K562 (cell line): Measurements from ENCODE around the gene LMF2. TPM values are rescaled to one million over a fixed set of nuclear protein-coding genes. Genes with fewer than 3 reads are reported as not detected.

Experiments used
- ATAC-seq: fragments of 200-7000 bp; cut with Tn5 transposase; 3 replicates; pipeline ENCODE4 v1.9.1; 2020; ENCODE audit warnings: moderate library complexity
- BruUV-seq: library from RNA; stranded (reverse); fragments of 400-500 nt; replicated peaks from 2 replicates; lab custom pipeline; 2021; lab: Mats Ljungman, UMichigan
- CTCF ChIA-PET: fragments of 300-600 bp; formaldehyde crosslinking; extraction: SDS; loops from one replicate; lab custom pipeline; 2021; ENCODE audit warnings: low intra/inter-chr PET ratio; lab: Yijun Ruan, JAX
- POLR2A ChIA-PET: fragments of 300-600, 350-650 bp; sonication (Branson Sonifier 250); formaldehyde crosslinking; extraction: SDS; loops from one replicate; lab custom pipeline; 2021; ENCODE audit warnings: antibody characterized with exemption, inconsistent platforms; lab: Yijun Ruan, JAX
- DNase-seq, 4 experiments: peaks; one replicate each; pipeline versions ENCODE4 v3.0.0 to v3.0.0-alpha.2; 2011 to 2018; ENCODE audit warnings: low spot score in 3 of 4, mixed read lengths in 3 of 4; ENCODE audit errors: extremely low read depth in 1 of 4
- FAIRE-seq: peaks from 2 replicates; lab custom pipeline; 2011; peaks lifted over from hg19 to GRCh38; lab: Jason Lieb, UNC
- H2AFZ ChIP-seq: 2 replicates; pipeline ENCODE4 v1.6.0; 2011; ENCODE audit warnings: low read depth, low read length, control low read depth, inconsistent platforms
- H3K27ac ChIP-seq: fragments of 200-600 bp; 3 replicates; pipeline ENCODE4 v1.8.0; 2011; ENCODE audit warnings: low read depth, mild to moderate bottlenecking, control low read depth, inconsistent platforms, low read length, moderate library complexity, mixed read lengths; ENCODE audit errors: extremely low read depth
- H3K27me3 ChIP-seq, 2 experiments: fragments of 300-600 bp in 1 of 2; 2 replicates in 1 of 2; 3 replicates in 1 of 2; pipeline versions ENCODE4 v1.6.0 to v1.8.0; 2011; ENCODE audit warnings: inconsistent platforms in 2 of 2, low read length in 2 of 2, mild to moderate bottlenecking in 1 of 2, mixed read lengths in 1 of 2, moderate library complexity in 1 of 2; ENCODE audit not compliant: control insufficient read depth in 2 of 2, insufficient read depth in 2 of 2
- H3K36me3 ChIP-seq: fragments of 300-600 bp; 3 replicates; pipeline ENCODE4 v1.8.0; 2011; ENCODE audit warnings: mild to moderate bottlenecking, low read length, inconsistent platforms; ENCODE audit not compliant: control insufficient read depth, insufficient read depth
- H3K4me1 ChIP-seq, 2 experiments: fragments of 200-600 bp in 1 of 2; replicated peaks in 1 of 2; 2 replicates in 1 of 2; 3 replicates in 1 of 2; pipeline versions ENCODE4 v1.5.1 to v1.8.0; 2011; ENCODE audit warnings: inconsistent platforms in 2 of 2, low read length in 2 of 2, mild to moderate bottlenecking in 1 of 2, mixed read lengths in 1 of 2, moderate library complexity in 1 of 2; ENCODE audit not compliant: control insufficient read depth in 2 of 2, insufficient read depth in 2 of 2
- H3K4me2 ChIP-seq: 2 replicates; pipeline ENCODE4 v1.6.1; 2011; ENCODE audit warnings: low read length, control low read depth, inconsistent platforms, mixed read lengths; ENCODE audit not compliant: insufficient read depth
- H3K4me3 ChIP-seq: fragments of 200-600 bp; sonication (generic), shearing (Covaris generic); 2 replicates; pipeline ENCODE4 v1.5.1; 2016; ENCODE audit warnings: control low read depth, inconsistent platforms
- H3K79me2 ChIP-seq: fragments of 200-600 bp; 3 replicates; pipeline ENCODE4 v1.8.0; 2011; ENCODE audit warnings: low read length, inconsistent platforms; ENCODE audit not compliant: control insufficient read depth, insufficient read depth
- H3K9ac ChIP-seq, 2 experiments: 2 replicates each; pipeline versions ENCODE4 v1.6.0 to v1.6.1; 2011; ENCODE audit warnings: low read depth in 2 of 2, low read length in 2 of 2, control low read depth in 1 of 2, inconsistent platforms in 1 of 2, mild to moderate bottlenecking in 1 of 2, mixed read lengths in 1 of 2; ENCODE audit not compliant: insufficient read depth in 1 of 2
- H3K9me1 ChIP-seq: one replicate; pipeline ENCODE4 v1.6.0; 2011; ENCODE audit warnings: inconsistent platforms, mild to moderate bottlenecking, low read length, moderate library complexity; ENCODE audit not compliant: control insufficient read depth, insufficient read depth
- H3K9me3 ChIP-seq: replicated peaks from 2 replicates; pipeline ENCODE4 v1.5.1; 2011; ENCODE audit warnings: low read depth, low read length, inconsistent platforms; ENCODE audit not compliant: control insufficient read depth, insufficient read depth
- H4K20me1 ChIP-seq: replicated peaks from 2 replicates; pipeline ENCODE4 v1.6.1; 2011; ENCODE audit warnings: low read length, inconsistent platforms, mixed read lengths; ENCODE audit not compliant: control insufficient read depth, insufficient read depth
- ARID1B ChIP-seq: fragments of 450-650 bp; IDR thresholded peaks from 2 replicates; pipeline ENCODE4 v1.6.1; 2016; ENCODE audit warnings: antibody characterized with exemption, mild to moderate bottlenecking, inconsistent platforms
- HEY1 ChIP-seq: fragments of 250-450 bp; sonication (Bioruptor Pico); IDR thresholded peaks from 2 replicates; pipeline ENCODE4 v1.5.0; 2020; ENCODE audit warnings: mild to moderate bottlenecking, moderate library complexity, borderline replicate concordance
- MCM7 ChIP-seq, 2 experiments: fragments of 450-650 bp; IDR thresholded peaks; 2 replicates each; pipeline ENCODE4 v1.6.1; 2016 to 2018
- RNF219 ChIP-seq: fragments of 250-450 bp; sonication (Bioruptor Pico); IDR thresholded peaks from 2 replicates; pipeline ENCODE4 v1.5.0; 2022; ENCODE audit warnings: mild to moderate bottlenecking
- ZNF212 ChIP-seq: fragments of 450-650 bp; formaldehyde crosslinking; IDR thresholded peaks from 2 replicates; pipeline ENCODE4 v1.4.0; 2020; ENCODE audit warnings: mild to moderate bottlenecking
- ZNF589 ChIP-seq: fragments of 200-800 bp; sonication (Bioruptor generic); IDR thresholded peaks from 2 replicates; pipeline ENCODE4 v1.6.1; 2016; ENCODE audit warnings: low read depth, missing genetic modification characterization, missing compliant biosample characterization
- WGBS: fragments of 100-300 bp; shearing (Covaris generic); methylation state at CpG from one replicate; pipeline ENCODE4 v1.1.6; 2016; ENCODE audit warnings: low coverage, mixed read lengths; ENCODE audit not compliant: insufficient coverage; ENCODE audit errors: missing lambda C conversion rate; 5-methylcytosine and 5-hydroxymethylcytosine counted together
- in situ Hi-C: fragments of 300-500 bp; cut with MboI; formaldehyde crosslinking; loops from 4 replicates; pipeline ENCODE4 v1.15.0; 2018; ENCODE audit warnings: inconsistent platforms, mixed read lengths
- intact Hi-C: fragments of 100-400 bp; cut with micrococcal nuclease; formaldehyde crosslinking; loops from 2 replicates; pipeline ENCODE4 v1.14.2; 2022
- polyA plus RNA-seq, 8 experiments: library from polyadenylated mRNA; depleted of rRNA in 4 of 8; stranded (reverse) in 5 of 8; unstranded in 3 of 8; fragments of >200 nt; fragmentation: Nextera tagmentation in 2 of 8; fragmentation: Illumina TruSeq in 1 of 8; extraction: Ambion mirVana in 2 of 8; extraction: Trizol in 1 of 8; gene quantifications; 2 replicates each; pipeline versions ENCODE4 v1.2.1 to v1.2.3, GENCODE V29; 2011 to 2014; ENCODE audit warnings: inconsistent platforms in 1 of 8, missing spikeins in 1 of 8
- total RNA-seq, 7 experiments: library from RNA; depleted of rRNA in 6 of 7; stranded (reverse); fragments of >200 nt in 6 of 7; fragmentation: Illumina TruSeq in 2 of 7; extraction: Trizol in 2 of 7; gene quantifications; 2 replicates each; pipeline versions ENCODE4 v1.2.1 to v1.2.3, GENCODE V29; 2011 to 2021; ENCODE audit warnings: low replicate concordance in 1 of 7

The LMF2 gene
- total and polyA plus RNA-seq, 9 of the 15 experiments (the other 6 are each of a cell fraction or from before 2014, with no cell fraction given) = 0.08 to 37.1 (median 7.6) TPM

DNA sequence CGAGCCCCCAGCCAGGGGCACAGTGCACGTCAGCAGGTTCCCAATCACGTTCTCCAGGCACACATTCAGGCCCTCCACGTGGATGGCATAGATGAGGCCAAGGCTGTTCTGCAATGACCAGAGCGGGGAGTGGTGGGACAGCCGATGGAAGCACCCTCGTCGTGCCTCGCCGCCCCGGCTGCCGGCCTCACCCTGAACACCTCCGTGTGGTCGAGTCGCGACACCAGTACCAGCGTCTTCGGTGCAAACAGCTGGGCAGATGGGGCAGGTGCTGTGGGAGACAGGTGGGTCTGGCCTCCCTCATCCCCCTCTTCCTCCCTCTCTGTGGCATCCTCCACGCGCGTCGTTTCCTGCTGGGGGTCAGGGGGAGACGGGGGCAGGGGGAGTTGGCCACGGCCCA lies 40.2 kb downstream of the LMF2 start (continued):
- TF ChIP-seq ARID1B (no peak), HEY1 (CRISPR knock-in tag) (no peak), MCM7 (IDR thresholded peaks at IDR 0.05) (no peak)

DNA sequence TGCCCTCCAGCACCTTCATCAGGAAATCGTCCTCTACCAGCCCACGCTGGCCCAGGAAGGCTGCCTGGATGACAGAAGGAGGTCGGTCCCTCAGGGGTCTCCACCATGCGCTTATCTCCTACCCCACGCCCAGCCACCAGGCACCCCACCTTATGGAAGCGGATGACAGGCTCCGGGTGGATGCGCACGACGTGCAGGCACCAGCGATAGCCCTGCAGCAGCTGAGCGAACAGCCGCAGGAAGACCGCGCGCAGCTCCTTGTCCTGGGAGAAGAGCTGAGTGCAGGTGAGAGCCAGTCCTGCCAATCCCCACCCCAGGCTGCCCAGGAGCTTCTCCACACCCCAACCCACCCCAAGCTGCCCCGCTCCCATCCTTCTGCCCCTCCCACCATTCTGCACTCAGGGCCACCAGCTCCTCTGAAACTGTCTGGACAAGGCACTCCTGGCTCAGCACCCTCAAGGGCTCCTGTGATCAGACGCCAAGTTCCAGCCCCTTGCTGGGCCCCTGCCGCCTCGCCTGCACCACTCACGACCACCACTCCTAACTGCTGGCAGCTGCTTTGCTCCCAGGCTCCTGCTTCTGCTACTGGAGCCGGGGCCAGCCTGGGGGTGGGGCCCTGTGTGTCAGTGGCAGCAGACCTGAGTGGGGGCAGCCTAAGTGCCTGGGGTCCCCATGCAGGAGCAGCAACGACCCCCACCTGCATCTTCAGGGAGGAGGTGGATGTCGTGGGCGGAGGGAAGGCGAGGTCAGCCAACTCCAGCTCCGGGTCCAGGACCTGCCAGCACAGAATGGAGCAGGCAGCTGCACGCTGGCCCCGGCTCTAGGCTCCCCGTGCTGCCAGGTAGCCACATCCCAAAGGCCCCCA lies 42.2 kb downstream of the LMF2 start:
- no peak overlapping the region for H3K4me3 ChIP-seq
- H3K9me3 ChIP-seq = no peaks in the 10 kb centered on the region
- H3K9me1 ChIP-seq = peaks cover 2% of the 10 kb centered on the region
- ATAC-seq (no peak), FAIRE-seq (no peak), DNase-seq (no peak)
- peaks cover 10 to 12% of the 10 kb centered on the region in 2 experiments for H3K4me1 ChIP-seq
- H3K4me2 ChIP-seq = no peak overlapping the region
- H3K79me2 ChIP-seq = peaks cover 18% of the 10 kb centered on the region
- CTCF ChIA-PET = no interaction called here
- no peak for TF ChIP-seq ZNF212
- TF ChIP-seq ZNF589 = no peak
- no peak for TF ChIP-seq RNF219 (CRISPR knock-in tag)
- H3K9ac ChIP-seq = no peak overlapping the region
- POLR2A ChIA-PET = no interaction called here
- H4K20me1 ChIP-seq = peaks cover 7% of the 10 kb centered on the region; the same call in 1 of the 2 replicates
- intact Hi-C loops = no loop called here
- WGBS = 92% methylated on average over 21 of the region's 30 CpGs
- BruUV-seq = no TSS peak
- H3K27ac ChIP-seq = no peak overlapping the region
- no peaks in the 10 kb centered on the region for H3K27me3 ChIP-seq
- no peak overlapping the region for H2AFZ ChIP-seq
- in situ Hi-C loops = no loop called here
- peaks cover 47% of the 10 kb centered on the region; the same call in 1 of the 3 replicates for H3K36me3 ChIP-seq
